GM12892 (cell line): Measurements from ENCODE around the gene TMPRSS9.

ENCODE experiments used
- DNase-seq: peaks from one replicate; pipeline ENCODE4 v3.0.0; 2011; ENCODE audit not compliant: insufficient read length
- FAIRE-seq: peaks from 2 replicates; lab custom pipeline; 2011; peaks lifted over from hg19 to GRCh38; lab: Jason Lieb, UNC
- POLR2A ChIP-seq: IDR thresholded peaks from 2 replicates; pipeline ENCODE4 v1.6.1; 2011; ENCODE audit warnings: low read depth, low read length, control low read depth
- POLR2AphosphoS5 ChIP-seq: IDR thresholded peaks from 2 replicates; pipeline ENCODE4 v1.6.1; 2011; ENCODE audit warnings: low read depth, low read length, control low read depth
- TAF1 ChIP-seq: IDR thresholded peaks from 2 replicates; pipeline ENCODE4 v1.6.1; 2011; ENCODE audit warnings: low read depth, mild to moderate bottlenecking, control low read depth, low read length, borderline replicate concordance

TMPRSS9 gene

DNA sequence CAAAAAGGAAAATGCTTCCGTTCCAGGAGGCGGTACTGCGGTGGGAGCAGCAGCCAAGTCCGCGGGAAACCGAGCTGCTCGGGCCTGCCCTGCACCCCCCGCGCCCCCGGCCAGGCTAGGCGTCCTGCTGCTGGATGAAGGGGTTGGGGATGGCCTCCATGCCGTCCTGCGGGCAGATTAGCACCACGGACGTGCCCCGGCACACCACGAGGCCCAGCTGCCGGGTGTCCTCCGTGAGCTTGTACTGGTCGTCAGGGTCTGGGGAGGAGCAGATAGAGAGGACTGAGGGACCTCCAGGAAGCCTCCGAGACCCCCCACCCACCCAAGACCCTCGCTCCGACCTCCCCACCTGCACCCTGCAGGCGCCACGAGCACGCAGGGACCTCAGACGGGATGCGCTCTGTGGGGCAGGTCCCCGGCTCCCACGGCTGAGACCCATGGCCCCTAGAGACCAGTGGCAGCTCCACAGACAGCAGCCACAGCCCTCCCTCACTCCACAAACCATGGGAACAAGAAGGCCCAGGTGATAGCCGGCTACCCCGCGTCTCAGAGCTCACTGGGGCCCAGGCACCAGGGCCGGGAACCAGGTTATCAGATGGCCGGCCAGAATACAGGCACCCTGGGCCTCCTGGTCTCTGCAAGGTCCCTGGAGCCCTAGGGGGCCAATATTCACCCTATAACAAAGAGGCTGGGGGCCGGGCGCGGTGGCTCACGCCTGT lies 38.3 kb upstream of the TMPRSS9 start:
- FAIRE-seq, result no peak
- no peak for DNase-seq
- TF ChIP-seq POLR2A (no peak), POLR2AphosphoS5 (no peak), TAF1 (no peak)

DNA sequence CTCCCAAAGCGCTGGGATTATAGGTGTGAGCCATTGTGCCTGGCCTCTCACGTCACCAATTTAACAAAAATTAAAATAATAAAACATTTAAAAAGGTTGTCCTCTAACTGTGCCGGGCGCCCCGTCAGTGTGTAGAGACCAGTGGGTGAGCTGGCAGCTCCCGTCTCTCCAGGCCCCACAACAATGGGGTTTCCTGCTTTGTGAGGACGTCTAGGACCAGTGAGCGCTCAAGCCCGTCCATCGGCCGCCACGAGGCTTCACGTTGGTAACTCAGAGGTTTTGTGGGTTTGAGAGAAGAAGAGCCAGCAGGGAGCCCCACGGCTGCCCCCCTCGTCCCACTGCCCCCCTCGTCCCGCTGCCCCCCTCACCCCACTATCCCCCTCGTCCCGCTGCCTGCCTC lies 36.4 kb upstream of the TMPRSS9 start:
- FAIRE-seq, result no peak
- no peak for DNase-seq
- TF ChIP-seq TAF1 (no peak), POLR2A (no peak), POLR2AphosphoS5 (no peak)

DNA sequence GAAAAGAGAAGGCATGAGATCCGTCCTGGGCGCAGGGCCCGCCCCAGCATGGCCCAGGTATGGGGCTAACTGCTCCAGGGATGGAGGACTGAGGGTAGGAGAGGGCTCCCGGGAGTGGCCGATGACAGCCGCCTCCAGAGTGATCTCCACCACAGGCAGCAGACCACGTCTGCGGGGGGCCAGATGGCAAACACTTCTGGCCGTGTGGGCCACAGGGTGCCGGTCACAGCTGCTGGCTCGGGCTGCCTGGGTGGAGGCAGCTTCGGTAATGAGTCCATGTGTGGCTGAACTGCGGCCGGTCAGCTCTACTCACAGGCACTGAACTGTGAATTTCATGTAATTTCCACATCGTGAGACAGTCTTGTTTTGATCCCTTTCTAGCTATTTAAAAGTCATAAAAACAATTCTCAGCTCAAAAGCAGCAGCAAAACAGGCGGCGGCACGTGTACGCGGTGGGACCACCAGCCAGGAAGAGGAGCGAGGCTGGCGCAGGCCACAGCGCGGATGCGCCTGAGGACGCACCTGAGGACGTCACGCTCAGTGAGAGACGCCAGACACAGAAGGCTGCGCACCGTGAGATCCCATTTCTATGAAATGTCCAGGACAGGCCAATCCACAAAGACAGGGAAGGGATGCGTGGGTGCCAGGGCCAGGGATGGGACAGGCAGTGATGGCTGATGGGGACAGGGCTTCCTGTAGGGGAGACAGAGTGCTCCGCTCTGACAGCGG lies 35.7 kb upstream of the TMPRSS9 start:
- TF ChIP-seq POLR2A, result peak; percentile 10; the same call in 1 of the 2 replicates
- TF ChIP-seq TAF1, result no peak

DNA sequence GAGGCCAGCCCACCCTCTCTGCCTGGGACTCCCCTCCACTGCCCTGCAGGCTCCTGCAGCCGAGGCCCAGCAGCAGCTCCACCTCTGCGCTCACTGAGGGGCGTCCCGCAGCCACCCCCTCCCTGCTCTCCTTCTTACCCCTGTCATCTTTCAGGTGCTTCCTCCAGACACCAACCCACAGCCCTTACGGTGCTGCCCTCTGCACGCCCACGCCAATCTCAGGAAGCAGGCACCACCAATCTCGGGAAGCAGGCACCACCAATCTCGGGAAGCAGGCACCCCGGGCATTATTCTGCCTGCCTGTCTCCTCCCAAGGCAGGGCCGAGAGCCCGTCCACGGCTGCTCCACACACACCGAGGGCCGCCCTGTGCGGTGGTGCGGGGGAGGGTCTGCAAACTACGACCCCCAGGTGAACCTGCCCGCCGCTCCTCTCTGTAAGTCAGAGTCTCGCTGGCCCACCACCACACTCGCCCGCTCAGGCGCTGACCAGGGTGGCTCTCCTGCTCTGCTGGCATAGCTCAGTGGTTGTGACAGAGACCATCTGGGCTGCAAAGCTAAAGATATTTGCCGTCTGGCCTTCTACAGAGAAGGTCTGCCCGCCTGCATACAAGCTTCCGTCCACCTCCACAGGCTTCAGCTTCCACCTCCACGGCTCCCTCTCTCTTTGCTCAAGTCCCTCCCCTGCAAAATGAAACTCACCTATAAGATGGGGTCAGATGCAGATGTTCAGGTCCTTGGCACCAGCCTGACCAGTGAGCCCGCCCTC lies 34.6 kb upstream of the TMPRSS9 start:
- no peak for FAIRE-seq
- no peak for TF ChIP-seq POLR2A
- TF ChIP-seq TAF1, result no peak
- no peak for TF ChIP-seq POLR2AphosphoS5
- no peak for DNase-seq

More for the DNA sequence above, 35.7 kb upstream of the TMPRSS9 start:
- no peak for DNase-seq
- peak; percentile 80 for FAIRE-seq

DNA sequence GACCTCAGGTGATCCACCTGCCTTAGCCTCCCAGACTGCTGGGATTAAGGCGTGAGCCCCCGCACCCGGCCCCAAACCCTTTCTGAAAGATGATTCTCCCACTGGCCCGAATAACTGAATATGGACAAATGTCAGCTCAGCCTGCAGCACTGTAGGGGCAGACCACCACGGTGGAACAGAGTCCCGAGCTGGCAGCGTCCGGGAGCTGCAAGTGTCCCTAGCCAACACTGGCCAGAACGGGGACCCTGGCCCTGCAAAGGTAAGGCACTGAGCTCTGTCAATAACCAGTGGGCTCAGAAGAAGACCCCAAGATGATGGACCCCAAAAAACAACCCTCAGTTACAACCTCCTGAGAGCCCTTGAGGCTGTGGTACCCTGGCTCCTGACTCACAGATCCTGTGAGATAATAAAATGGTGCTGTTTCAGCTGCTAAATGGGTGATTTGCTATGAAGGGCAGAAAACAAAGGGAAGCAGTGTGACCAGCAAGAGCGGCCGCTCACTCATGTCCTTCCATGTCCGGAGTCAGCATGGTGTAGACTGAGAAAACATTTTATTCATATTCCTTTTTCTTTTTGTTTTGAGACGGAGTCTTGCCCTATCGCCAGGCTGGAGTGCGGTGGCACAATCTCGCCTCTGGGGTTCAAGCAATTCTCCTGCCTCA lies 33.2 kb upstream of the TMPRSS9 start:
- DNase-seq, result no peak
- TF ChIP-seq POLR2AphosphoS5 (no peak), TAF1 (no peak), POLR2A (no peak)
- FAIRE-seq, result no peak

DNA sequence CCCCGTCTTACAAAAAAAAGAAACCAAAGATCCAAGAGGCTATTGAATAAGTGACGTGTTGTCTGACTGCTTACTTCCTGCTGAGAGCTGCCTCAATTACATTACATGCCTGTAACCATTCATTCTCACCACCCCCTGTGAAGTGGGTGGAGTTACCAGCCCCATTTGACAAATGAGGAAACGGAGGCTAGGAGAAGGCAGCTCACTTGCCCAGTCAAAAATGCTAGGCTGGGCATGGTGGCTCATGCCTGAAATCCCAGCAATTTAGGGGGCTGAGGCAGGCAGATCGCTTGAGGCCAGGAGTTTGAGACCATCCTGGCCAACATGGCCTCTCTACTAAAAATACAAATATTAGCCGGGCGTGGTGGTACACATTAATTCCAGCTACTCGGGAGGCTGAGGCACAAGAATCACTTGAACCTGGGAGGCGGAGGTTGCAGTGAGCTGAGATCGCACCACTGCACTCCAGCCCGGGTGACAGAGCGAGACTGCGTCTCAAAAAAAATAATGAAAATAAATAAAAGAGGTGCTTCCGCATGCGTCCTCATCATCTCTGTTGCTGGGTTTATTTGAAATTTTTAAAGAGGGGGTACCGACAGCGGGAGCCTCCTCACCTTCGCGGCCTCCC lies 32.2 kb upstream of the TMPRSS9 start:
- DNase-seq, result peak; percentile 62
- TF ChIP-seq TAF1 (0 out of 2 replicates have a peak, but pooled peaks have one; percentile 22), POLR2A (peak; percentile 12; the same call in 1 of the 2 replicates), POLR2AphosphoS5 (no peak)
- peak; percentile 97 for FAIRE-seq

DNA sequence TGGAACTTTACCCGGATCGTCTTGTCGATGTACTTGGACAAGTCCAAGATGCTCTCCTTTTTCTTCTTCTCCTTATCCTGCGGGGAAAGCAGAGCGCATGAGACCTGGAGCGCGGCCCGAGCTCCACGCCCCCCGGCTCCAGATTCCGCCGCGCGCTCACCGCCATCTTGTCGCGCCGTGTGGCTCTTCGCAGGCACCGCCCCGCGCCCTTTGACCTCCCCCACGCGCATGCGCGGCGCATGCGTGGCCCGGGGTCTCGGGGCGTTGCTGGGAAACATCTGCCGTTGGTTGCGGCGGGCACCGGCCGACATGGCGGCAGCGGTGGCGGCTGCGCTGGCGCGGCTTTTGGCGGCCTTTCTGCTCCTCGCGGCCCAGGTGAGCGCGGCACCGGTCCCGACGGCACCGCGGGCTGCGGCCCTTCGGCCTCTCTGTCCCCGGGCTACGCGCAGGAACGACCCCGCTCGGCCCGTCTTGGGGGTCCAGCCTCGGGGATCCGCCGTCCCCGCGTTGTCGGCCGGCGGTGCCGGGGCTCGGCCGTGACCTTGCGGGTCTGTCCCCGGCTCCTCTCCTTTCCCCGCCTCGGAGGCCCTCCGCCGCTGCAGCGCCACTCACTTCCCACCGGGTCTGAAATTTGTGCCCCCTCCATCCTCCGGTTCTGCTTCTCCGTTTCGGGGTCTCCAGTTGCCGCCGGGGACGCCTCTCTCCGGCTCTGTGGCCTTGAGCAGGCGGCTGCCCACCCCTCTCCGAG lies 31.5 kb upstream of the TMPRSS9 start, which contains the start of the genes LSM7 and SPPL2B:
LSM7 (minus strand) TSS at position 186 of the 748 bp plus-strand sequence; CDS start at position 166, 20 bp downstream.
SPPL2B (plus strand) TSS at position 284 of the 748 bp plus-strand sequence; CDS start at position 310, 26 bp downstream.
- TF ChIP-seq POLR2AphosphoS5, result peak; percentile 85
- TF ChIP-seq POLR2A, result peak; percentile 91
- peak; percentile 73 for TF ChIP-seq TAF1
- peak; percentile 99 for DNase-seq
- FAIRE-seq, result peak; percentile 98

DNA sequence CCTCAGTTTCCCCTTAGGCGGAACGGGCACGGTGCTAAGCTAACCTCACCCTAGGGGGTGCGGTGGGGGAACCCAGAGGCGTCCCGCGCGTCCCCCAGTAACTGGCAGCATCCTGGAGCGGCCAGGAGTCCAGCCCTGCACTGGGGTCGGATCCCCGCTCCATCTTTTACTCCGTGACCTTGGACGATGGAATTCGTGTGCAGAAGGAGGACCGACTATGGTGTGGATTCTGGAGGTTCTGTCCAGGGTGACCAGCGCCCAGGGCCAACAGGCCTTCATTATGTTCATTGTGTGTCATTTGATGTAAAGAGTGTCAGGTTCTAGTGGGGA lies 31.0 kb upstream of the TMPRSS9 start:
- DNase-seq (no peak), FAIRE-seq (no peak)
- no peak for TF ChIP-seq POLR2AphosphoS5
- TF ChIP-seq POLR2A, result no peak
- TF ChIP-seq TAF1, result no peak

DNA sequence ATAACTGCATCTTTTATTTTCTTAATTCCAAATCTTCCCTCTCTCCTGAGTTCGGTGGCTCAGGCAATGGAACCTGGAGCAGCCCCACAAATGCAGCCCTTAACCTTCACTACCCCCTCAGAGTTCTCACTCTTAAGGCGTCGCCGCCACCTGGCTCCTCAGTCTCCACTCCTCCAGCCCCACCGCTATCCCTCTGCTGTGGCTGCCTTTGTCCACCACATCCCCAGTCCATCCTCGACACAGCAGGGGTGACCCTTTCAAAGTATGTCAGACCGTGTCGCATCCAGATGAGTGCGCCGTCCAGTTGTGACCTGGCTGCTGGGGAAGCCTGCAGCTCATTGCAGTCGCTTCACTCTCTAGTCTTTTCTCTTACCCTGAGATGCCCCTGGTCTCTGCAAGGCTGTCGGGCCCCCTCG lies 30.6 kb upstream of the TMPRSS9 start:
- FAIRE-seq (no peak), DNase-seq (no peak)
- no peak for TF ChIP-seq POLR2A

DNA sequence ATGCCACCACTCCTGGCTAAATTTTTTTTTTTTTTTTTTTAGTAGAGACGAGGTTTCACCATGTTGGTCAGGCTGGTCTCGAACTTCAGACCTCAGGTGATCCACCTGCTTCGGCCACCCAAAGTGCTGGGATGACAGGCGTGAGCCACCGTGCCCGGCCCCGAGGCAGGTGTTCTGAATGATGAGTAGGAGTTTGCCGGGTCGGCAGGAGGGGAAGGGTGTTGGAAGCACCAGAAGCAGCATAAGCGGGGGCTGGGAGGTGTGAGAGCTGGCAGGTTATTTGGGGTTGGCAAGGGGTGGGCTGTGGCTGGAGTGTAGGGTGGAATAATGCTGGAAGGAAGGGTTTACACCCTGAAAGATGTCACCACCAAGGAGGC lies 29.8 kb upstream of the TMPRSS9 start:
- FAIRE-seq (no peak), DNase-seq (no peak)
- no peak for TF ChIP-seq TAF1
- TF ChIP-seq POLR2A, result no peak
- TF ChIP-seq POLR2AphosphoS5, result no peak
